Trophoblast cell (in vitro differentiated cells and primary cell): ENCODE results near the gene MT1H. TPM values are rescaled to one million over a fixed set of nuclear protein-coding genes. Genes with fewer than 3 reads are reported as not detected.
"Not testable (repeated sequence)": the region's sequence is repeated elsewhere in the genome, so short reads cannot be mapped to it uniquely, and the experiment has no call there.

ENCODE experiments used
- DNase-seq, 2 donors: peaks; one replicate each; pipeline ENCODE4 v3.0.0-alpha.2; 2016
- H2AFZ ChIP-seq: 2 replicates; pipeline ENCODE4 v1.6.1; 2013; ENCODE audit warnings: low read length, moderate library complexity, mild to moderate bottlenecking; ENCODE audit not compliant: insufficient read depth, poor library complexity
- H2AK5ac ChIP-seq: 2 replicates; pipeline ENCODE4 v1.6.1; 2013; ENCODE audit warnings: mild to moderate bottlenecking, low read length
- H2BK120ac ChIP-seq: 2 replicates; pipeline ENCODE4 v1.6.1; 2013; ENCODE audit warnings: low read length, mild to moderate bottlenecking, moderate library complexity; ENCODE audit not compliant: insufficient read depth, poor library complexity
- H2BK12ac ChIP-seq: 2 replicates; pipeline ENCODE4 v1.6.1; 2013; ENCODE audit warnings: mild to moderate bottlenecking, low read length, moderate library complexity
- H2BK5ac ChIP-seq: 2 replicates; pipeline ENCODE4 v1.6.1; 2013; ENCODE audit warnings: low read length, low read depth, moderate library complexity, mild to moderate bottlenecking; ENCODE audit not compliant: poor library complexity
- H3K14ac ChIP-seq: 2 replicates; pipeline ENCODE4 v1.6.1; 2013; ENCODE audit warnings: mild to moderate bottlenecking, low read length
- H3K18ac ChIP-seq: 2 replicates; pipeline ENCODE4 v1.6.1; 2013; ENCODE audit warnings: mild to moderate bottlenecking, low read length
- H3K23ac ChIP-seq: 2 replicates; pipeline ENCODE4 v1.6.1; 2013; ENCODE audit warnings: low read length
- H3K27ac ChIP-seq: 2 replicates; pipeline ENCODE4 v1.5.1; 2013; ENCODE audit warnings: low read depth, mild to moderate bottlenecking, inconsistent platforms, low read length, moderate library complexity
- H3K27me3 ChIP-seq: 2 replicates; pipeline ENCODE4 v1.6.1; 2013; ENCODE audit warnings: inconsistent platforms, mild to moderate bottlenecking, low read length, moderate library complexity; ENCODE audit not compliant: insufficient read depth
- H3K36me3 ChIP-seq, 2 experiments: 1 replicate in 1 of 2; 2 replicates in 1 of 2; pipeline ENCODE4 v1.6.1; 2013; ENCODE audit warnings: low read length in 2 of 2, mild to moderate bottlenecking in 2 of 2, moderate library complexity in 1 of 2; ENCODE audit not compliant: insufficient read depth in 2 of 2, control insufficient read depth in 1 of 2
- H3K4ac ChIP-seq: 2 replicates; pipeline ENCODE4 v1.6.1; 2013; ENCODE audit warnings: low read depth, mild to moderate bottlenecking, low read length, moderate library complexity
- H3K4me1 ChIP-seq, 2 experiments: 1 replicate in 1 of 2; 2 replicates in 1 of 2; pipeline ENCODE4 v1.6.1; 2013; ENCODE audit warnings: low read length in 2 of 2, mild to moderate bottlenecking in 2 of 2, moderate library complexity in 1 of 2; ENCODE audit not compliant: insufficient read depth in 2 of 2, control insufficient read depth in 1 of 2
- H3K4me2 ChIP-seq: 2 replicates; pipeline ENCODE4 v1.6.1; 2013; ENCODE audit warnings: inconsistent platforms, mild to moderate bottlenecking, low read length, moderate library complexity
- H3K4me3 ChIP-seq: 2 replicates; pipeline ENCODE4 v1.5.1; 2013; ENCODE audit warnings: mild to moderate bottlenecking, low read depth, low read length, inconsistent platforms
- H3K79me1 ChIP-seq: one replicate; pipeline ENCODE4 v1.6.1; 2013; ENCODE audit warnings: low read length
- H3K79me2 ChIP-seq: 2 replicates; pipeline ENCODE4 v1.6.1; 2013; ENCODE audit warnings: low read length, mild to moderate bottlenecking; ENCODE audit not compliant: control insufficient read depth, insufficient read depth, poor library complexity
- H3K9ac ChIP-seq: 2 replicates; pipeline ENCODE4 v1.6.1; 2013; ENCODE audit warnings: mild to moderate bottlenecking, low read length
- H3K9me3 ChIP-seq: 2 replicates; pipeline ENCODE4 v1.6.1; 2013; ENCODE audit warnings: low read depth, mild to moderate bottlenecking, control low read depth, inconsistent platforms, low read length; ENCODE audit not compliant: insufficient read depth
- H4K12ac ChIP-seq: 2 replicates; pipeline ENCODE4 v1.6.1; 2013; ENCODE audit warnings: low read depth, mild to moderate bottlenecking, low read length, moderate library complexity
- H4K8ac ChIP-seq: 2 replicates; pipeline ENCODE4 v1.6.1; 2013; ENCODE audit warnings: low read depth, mild to moderate bottlenecking, low read length, moderate library complexity
- H4K91ac ChIP-seq: one replicate; pipeline ENCODE4 v1.6.1; 2013; ENCODE audit warnings: low read depth, mild to moderate bottlenecking, low read length, moderate library complexity
- WGBS: extraction: QIAGEN DNeasy Blood & Tissue Kit; methylation state at CpG from one replicate; pipeline ENCODE4 v1.1.7; 2013; ENCODE audit warnings: missing lambda C conversion rate; ENCODE audit not compliant: insufficient read length, insufficient coverage; ENCODE audit errors: extremely low coverage; 5-methylcytosine and 5-hydroxymethylcytosine counted together
- polyA plus RNA-seq: library from polyadenylated mRNA; stranded (reverse); fragments of 200-250 nt; gene quantifications from 2 replicates; pipeline ENCODE4 v1.2.3, GENCODE V29; 2013

MT1H gene
- 44.8 and 60.4 TPM in 2 replicates for polyA plus RNA-seq

GRCh38 chr16:56669005-56669839 lies at the start of gene MT1H:
TSS of gene MT1H (plus strand) at chr16:56669814. CDS start at chr16:56669885, 71 bp downstream.
- no peak within 1 kb of the TSS for H2AFZ ChIP-seq
- H4K8ac ChIP-seq: no peak within 1 kb of the TSS
- H3K36me3 ChIP-seq: peaks cover 0 to 2% of the 10 kb centered on the region in 2 experiments
- H3K4me1 ChIP-seq: peaks cover 0 to 3% of the 10 kb centered on the region in 2 experiments
- H3K79me2 ChIP-seq: no peaks in the 10 kb centered on the region
- DNase-seq: no peak
- H3K4me3 ChIP-seq: no peak within 1 kb of the TSS
- no peak within 1 kb of the TSS for H3K4ac ChIP-seq
- H3K4me2 ChIP-seq: no peak within 1 kb of the TSS
- H3K14ac ChIP-seq: no peak within 1 kb of the TSS
- no peak within 1 kb of the TSS for H4K12ac ChIP-seq
- no peak within 1 kb of the TSS for H2BK5ac ChIP-seq
- no peak within 1 kb of the TSS for H4K91ac ChIP-seq
- H3K27ac ChIP-seq: no peak within 1 kb of the TSS
- H2BK12ac ChIP-seq: no peak within 1 kb of the TSS
- H3K79me1 ChIP-seq: no peaks in the 10 kb centered on the region
- no peak within 1 kb of the TSS for H3K18ac ChIP-seq
- no peak within 1 kb of the TSS for H3K9ac ChIP-seq
- WGBS: no CpG with 5 or more reads among the region's 38 CpGs
- no peak within 1 kb of the TSS for H2AK5ac ChIP-seq
- H3K27me3 ChIP-seq: peaks cover 64% of the 10 kb centered on the region
- H3K9me3 ChIP-seq: peaks cover 7% of the 10 kb centered on the region
- H2BK120ac ChIP-seq: no peak within 1 kb of the TSS
- H3K23ac ChIP-seq: no peak within 1 kb of the TSS

- H4K8ac ChIP-seq: no peak overlapping the region
- H3K4me1 ChIP-seq: peaks cover 4 to 9% of the 10 kb centered on the region in 2 experiments
- no peaks in the 10 kb centered on the region for H3K79me1 ChIP-seq
- peaks cover 12% of the 10 kb centered on the region for H3K9me3 ChIP-seq
- no peaks in the 10 kb centered on the region for H3K36me3 ChIP-seq
- H2BK5ac ChIP-seq: no peak overlapping the region
- H2BK120ac ChIP-seq: no peak overlapping the region
- no peak overlapping the region for H2AFZ ChIP-seq
- H3K14ac ChIP-seq: no peak overlapping the region
- no peak overlapping the region for H4K91ac ChIP-seq
- H3K79me2 ChIP-seq: no peaks in the 10 kb centered on the region
- H2AK5ac ChIP-seq: no peak overlapping the region
- H3K27ac ChIP-seq: no peak overlapping the region
- no peak overlapping the region for H3K4me3 ChIP-seq
- peak overlapping the region; percentile 38 for H3K9ac ChIP-seq
- no peak overlapping the region for H3K18ac ChIP-seq
- H2BK12ac ChIP-seq: no peak overlapping the region
- no peak overlapping the region for H3K23ac ChIP-seq
- WGBS: no CpG with 5 or more reads among the region's 8 CpGs
- DNase-seq: no peak
- no peak overlapping the region for H4K12ac ChIP-seq
- no peak overlapping the region for H3K4ac ChIP-seq
- no peak overlapping the region for H3K4me2 ChIP-seq
- peaks cover 37% of the 10 kb centered on the region for H3K27me3 ChIP-seq
Measured at GRCh38 chr16:56620339-56620897, 49.2 kb upstream of the MT1H start.

- H2AFZ ChIP-seq, H3K23ac ChIP-seq, H2BK12ac ChIP-seq, H3K9ac ChIP-seq, H3K4me2 ChIP-seq, H4K91ac ChIP-seq, H3K27ac ChIP-seq, H2BK120ac ChIP-seq, H3K4me3 ChIP-seq, H4K12ac ChIP-seq, H3K18ac ChIP-seq, H3K14ac ChIP-seq, H3K36me3 ChIP-seq, H4K8ac ChIP-seq, H2AK5ac ChIP-seq, H2BK5ac ChIP-seq, DNase-seq, H3K79me1 ChIP-seq, H3K4ac ChIP-seq, H3K79me2 ChIP-seq: not testable (repeated sequence)
- Histone ChIP-seq H3K4me1 (peaks cover 9 to 17% of the 10 kb centered on the region in 2 experiments), H3K9me3 (peaks cover 15% of the 10 kb centered on the region), H3K27me3 (peaks cover 41% of the 10 kb centered on the region)
- WGBS: no CpG with 5 or more reads among the region's 4 CpGs
Measured at GRCh38 chr16:56621665-56622445, 47.8 kb upstream of the MT1H start.

GRCh38 chr16:56623184-56623583 lies 46.4 kb upstream of the MT1H start:
- H3K36me3 ChIP-seq: not testable (repeated sequence)

More at GRCh38 chr16:56623184-56623583, 46.4 kb upstream of the MT1H start:
- Histone ChIP-seq H3K9me3 (peaks cover 13% of the 10 kb centered on the region), H3K27me3 (peaks cover 28% of the 10 kb centered on the region), H3K4me1 (peaks cover 9 to 13% of the 10 kb centered on the region in 2 experiments)
- not testable (repeated sequence) for H3K4me2 ChIP-seq, H3K27ac ChIP-seq, H3K4ac ChIP-seq, H3K79me2 ChIP-seq, H3K14ac ChIP-seq, H3K9ac ChIP-seq, H3K4me3 ChIP-seq, H4K8ac ChIP-seq, DNase-seq, H3K18ac ChIP-seq, H2BK5ac ChIP-seq, H2AFZ ChIP-seq, H3K79me1 ChIP-seq, H2AK5ac ChIP-seq, H4K12ac ChIP-seq, H2BK12ac ChIP-seq, H3K23ac ChIP-seq, H2BK120ac ChIP-seq, H4K91ac ChIP-seq
- no CpG with 5 or more reads among the region's 5 CpGs for WGBS
